Measurements from ENCODE around the gene CHST4.

Gene CHST4

DNA sequence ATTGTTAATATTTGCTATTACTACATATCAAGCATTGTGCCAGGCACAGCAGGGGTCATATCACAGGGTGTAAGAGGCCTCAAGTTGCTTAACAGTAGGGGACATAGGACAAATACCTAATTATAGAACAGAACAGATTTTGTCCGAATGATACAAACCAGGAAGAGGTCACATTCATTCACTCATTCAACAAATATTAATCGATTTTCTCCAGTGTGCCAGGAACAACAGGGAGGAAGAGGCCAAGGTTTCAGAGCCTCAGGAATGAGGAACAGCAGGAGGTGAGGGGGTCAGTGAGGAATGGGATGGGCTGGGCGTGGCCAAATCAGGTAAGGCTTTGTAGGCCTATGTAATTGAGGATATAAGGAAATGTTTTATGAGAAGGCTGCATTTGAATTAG lies 11.2 kb upstream of the CHST4 start:
- TF ChIP-seq SIN3A (IDR thresholded peaks at IDR 0.05; ENCODE audit: borderline replicate concordance, insufficient read depth, low read length): no peak

DNA sequence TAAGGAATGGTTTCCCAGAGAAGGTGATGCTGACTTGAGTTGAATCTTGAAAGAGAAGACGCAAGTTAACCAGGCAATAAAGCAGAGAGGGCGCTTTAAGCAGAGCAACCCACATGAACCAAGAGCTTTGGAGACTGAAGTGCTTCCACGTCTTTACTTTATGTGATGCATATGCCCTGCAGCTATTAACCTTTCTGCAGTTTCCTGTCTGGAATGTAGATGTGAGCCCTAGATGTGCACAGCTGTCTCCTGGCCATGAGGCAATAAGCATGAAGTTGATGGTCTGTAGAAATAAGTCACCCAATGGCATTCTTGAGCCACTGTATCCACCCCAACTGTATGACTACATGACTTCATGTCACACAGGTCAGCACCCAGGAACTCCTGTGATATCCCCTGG lies 5.7 kb upstream of the CHST4 start:
- no peak for TF ChIP-seq FOXP2 (optimal IDR thresholded peaks at IDR 0.05; ENCODE audit: borderline replicate concordance, extremely low read depth, extremely low read length, insufficient read depth)
- TF ChIP-seq, protein P1, sequence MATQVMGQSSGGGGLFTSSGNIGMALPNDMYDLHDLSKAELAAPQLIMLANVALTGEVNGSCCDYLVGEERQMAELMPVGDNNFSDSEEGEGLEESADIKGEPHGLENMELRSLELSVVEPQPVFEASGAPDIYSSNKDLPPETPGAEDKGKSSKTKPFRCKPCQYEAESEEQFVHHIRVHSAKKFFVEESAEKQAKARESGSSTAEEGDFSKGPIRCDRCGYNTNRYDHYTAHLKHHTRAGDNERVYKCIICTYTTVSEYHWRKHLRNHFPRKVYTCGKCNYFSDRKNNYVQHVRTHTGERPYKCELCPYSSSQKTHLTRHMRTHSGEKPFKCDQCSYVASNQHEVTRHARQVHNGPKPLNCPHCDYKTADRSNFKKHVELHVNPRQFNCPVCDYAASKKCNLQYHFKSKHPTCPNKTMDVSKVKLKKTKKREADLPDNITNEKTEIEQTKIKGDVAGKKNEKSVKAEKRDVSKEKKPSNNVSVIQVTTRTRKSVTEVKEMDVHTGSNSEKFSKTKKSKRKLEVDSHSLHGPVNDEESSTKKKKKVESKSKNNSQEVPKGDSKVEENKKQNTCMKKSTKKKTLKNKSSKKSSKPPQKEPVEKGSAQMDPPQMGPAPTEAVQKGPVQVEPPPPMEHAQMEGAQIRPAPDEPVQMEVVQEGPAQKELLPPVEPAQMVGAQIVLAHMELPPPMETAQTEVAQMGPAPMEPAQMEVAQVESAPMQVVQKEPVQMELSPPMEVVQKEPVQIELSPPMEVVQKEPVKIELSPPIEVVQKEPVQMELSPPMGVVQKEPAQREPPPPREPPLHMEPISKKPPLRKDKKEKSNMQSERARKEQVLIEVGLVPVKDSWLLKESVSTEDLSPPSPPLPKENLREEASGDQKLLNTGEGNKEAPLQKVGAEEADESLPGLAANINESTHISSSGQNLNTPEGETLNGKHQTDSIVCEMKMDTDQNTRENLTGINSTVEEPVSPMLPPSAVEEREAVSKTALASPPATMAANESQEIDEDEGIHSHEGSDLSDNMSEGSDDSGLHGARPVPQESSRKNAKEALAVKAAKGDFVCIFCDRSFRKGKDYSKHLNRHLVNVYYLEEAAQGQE (IDR thresholded peaks at IDR 0.05; ENCODE audit: insufficient read depth in 1 of 2, low read depth in 2 of 2, low read length in 2 of 2): no peak
- TF ChIP-seq TAF1 (IDR thresholded peaks at IDR 0.05; ENCODE audit: borderline replicate concordance, insufficient read depth, low read length): no peak
- no peak for TF ChIP-seq SIN3A (IDR thresholded peaks at IDR 0.05; ENCODE audit: borderline replicate concordance, insufficient read depth, low read length)
- TF ChIP-seq POLR2AphosphoS5 (IDR thresholded peaks at IDR 0.05; ENCODE audit: low read depth, low read length): no peak

DNA sequence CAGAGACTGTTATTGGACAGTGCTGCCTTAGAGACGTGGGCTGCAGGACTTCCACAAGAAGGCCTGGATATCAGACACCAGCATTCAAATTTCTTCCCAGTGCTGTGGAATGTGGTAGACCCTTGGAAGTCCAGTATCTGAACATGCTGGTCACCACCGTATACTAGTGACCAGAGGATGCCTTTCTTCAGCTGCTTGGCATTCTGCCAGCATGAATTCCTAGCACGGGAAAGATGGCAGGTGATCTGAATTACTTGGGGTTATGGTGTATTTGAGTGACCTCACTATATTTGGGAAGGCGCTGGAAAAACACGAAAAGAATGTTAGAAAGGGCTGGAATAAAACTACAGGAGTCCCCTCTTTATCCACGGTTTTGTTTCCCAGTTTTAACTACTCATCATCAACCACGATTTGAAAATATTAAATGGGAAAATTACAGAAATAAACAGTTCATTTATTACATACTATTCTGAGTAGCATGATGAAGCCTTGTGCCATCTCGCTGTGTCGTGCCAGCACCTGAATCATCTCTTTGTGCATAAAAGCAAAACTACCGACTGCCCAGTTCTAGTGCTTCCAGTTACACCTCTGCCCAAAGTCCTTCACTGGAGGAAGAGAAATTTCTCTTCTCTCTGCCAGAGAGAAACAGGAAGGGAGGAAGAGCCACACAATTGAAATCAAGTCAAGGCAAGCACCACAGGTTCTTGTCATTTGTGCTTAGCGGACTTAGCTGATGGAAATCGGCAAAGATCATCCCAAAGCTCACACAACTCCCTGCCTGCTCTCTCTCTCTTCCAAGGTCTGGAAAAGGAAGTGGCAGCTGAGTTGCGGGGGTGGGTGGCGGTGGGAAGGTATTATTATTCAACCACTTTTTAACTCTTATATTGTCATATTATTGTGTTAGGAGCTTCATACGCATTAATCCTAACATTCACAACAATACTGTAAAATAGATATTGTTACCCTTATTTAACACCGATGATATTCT lies 1.4 kb upstream of the CHST4 start:
- TF ChIP-seq, protein P1 (IDR thresholded peaks at IDR 0.05; ENCODE audit: insufficient read depth in 1 of 2, low read depth in 2 of 2, low read length in 2 of 2): no peak
- TF ChIP-seq TAF1 (IDR thresholded peaks at IDR 0.05; ENCODE audit: borderline replicate concordance, insufficient read depth, low read length) (no peak), FOXP2 (optimal IDR thresholded peaks at IDR 0.05; ENCODE audit: borderline replicate concordance, extremely low read depth, extremely low read length, insufficient read depth) (no peak), SIN3A (IDR thresholded peaks at IDR 0.05; ENCODE audit: borderline replicate concordance, insufficient read depth, low read length) (no peak), POLR2AphosphoS5 (IDR thresholded peaks at IDR 0.05; ENCODE audit: low read depth, low read length) (no peak)

DNA sequence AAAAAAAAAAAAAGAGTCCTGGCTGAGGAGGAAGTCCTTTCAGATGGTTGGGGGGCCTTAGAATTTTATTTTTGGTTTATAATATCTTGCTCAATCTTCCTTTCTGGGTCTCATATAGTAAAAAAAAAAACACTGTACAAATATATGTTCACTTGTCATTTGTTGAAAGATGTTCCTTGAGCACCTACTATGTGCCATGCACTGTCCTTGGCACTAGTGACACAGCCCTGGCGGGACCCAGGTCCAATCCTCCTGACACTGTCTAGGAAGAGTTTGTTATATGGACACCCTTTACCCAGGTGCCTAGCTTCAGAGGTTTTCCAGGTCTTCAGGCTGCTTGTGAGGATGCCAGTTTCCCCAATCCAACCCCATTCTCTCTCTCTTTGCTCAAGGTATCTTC lies 2.0 kb downstream of the CHST4 start:
- TF ChIP-seq FOXP2 (optimal IDR thresholded peaks at IDR 0.05; ENCODE audit: borderline replicate concordance, extremely low read depth, extremely low read length, insufficient read depth): no peak
- TF ChIP-seq, protein P1 (IDR thresholded peaks at IDR 0.05; ENCODE audit: insufficient read depth in 1 of 2, low read depth in 2 of 2, low read length in 2 of 2): no peak
- TF ChIP-seq POLR2AphosphoS5 (IDR thresholded peaks at IDR 0.05; ENCODE audit: low read depth, low read length): no peak
- TF ChIP-seq TAF1 (IDR thresholded peaks at IDR 0.05; ENCODE audit: borderline replicate concordance, insufficient read depth, low read length): no peak
- TF ChIP-seq SIN3A (IDR thresholded peaks at IDR 0.05; ENCODE audit: borderline replicate concordance, insufficient read depth, low read length): no peak

DNA sequence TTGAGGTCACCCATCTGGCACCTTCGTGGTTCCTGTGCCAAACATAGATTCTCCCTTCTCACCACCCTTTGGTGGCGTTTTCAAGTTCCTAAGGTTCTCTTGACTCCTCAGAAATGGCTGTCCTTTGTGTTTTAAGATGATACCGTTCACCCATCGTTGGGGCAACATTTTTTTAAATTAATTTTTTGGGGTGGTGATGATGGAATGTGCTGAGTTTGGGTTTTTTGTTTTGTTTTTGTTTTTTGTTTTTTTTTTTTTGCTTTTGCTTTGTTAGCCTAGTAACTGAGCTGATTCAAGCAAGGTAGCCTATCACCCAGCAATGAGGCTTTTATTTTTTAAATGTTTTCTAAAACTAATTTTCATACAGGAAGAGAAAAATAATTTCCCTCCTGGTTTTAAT lies 2.6 kb downstream of the CHST4 start:
- TF ChIP-seq POLR2AphosphoS5 (IDR thresholded peaks at IDR 0.05; ENCODE audit: low read depth, low read length): no peak

DNA sequence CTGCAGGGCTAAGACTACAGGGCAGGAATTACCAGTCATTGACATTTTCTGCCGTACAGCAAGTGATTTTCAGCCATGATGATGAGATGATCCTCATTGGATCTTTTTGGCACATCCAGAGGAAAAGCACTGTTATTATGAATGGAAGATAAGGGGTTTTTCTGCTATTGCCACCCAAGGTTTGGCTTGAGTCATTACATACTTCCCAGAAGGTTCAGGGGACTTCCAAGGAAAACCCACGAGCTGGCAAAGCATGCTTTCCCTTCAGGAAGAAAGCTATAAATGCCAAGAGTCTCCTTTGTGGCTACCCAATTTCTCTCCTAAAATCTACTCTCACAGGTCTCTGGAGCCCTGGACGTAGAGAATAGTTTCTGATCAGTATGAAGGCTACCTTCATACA lies 6.1 kb downstream of the CHST4 start:
- TF ChIP-seq TAF1 (IDR thresholded peaks at IDR 0.05; ENCODE audit: borderline replicate concordance, insufficient read depth, low read length): no peak
- no peak for TF ChIP-seq FOXP2 (optimal IDR thresholded peaks at IDR 0.05; ENCODE audit: borderline replicate concordance, extremely low read depth, extremely low read length, insufficient read depth)

All from PFSK-1 (cell line).